Stimulated activated naive CD4-positive, alpha-beta T cell (primary cell): Measurements from ENCODE around the gene TRIM66.

Experiments used
- DNase-seq, 6 experiments: peaks; one replicate each; lab custom pipeline; 2025; lab: John Stamatoyannopoulos, UW

The TRIM66 gene

DNA sequence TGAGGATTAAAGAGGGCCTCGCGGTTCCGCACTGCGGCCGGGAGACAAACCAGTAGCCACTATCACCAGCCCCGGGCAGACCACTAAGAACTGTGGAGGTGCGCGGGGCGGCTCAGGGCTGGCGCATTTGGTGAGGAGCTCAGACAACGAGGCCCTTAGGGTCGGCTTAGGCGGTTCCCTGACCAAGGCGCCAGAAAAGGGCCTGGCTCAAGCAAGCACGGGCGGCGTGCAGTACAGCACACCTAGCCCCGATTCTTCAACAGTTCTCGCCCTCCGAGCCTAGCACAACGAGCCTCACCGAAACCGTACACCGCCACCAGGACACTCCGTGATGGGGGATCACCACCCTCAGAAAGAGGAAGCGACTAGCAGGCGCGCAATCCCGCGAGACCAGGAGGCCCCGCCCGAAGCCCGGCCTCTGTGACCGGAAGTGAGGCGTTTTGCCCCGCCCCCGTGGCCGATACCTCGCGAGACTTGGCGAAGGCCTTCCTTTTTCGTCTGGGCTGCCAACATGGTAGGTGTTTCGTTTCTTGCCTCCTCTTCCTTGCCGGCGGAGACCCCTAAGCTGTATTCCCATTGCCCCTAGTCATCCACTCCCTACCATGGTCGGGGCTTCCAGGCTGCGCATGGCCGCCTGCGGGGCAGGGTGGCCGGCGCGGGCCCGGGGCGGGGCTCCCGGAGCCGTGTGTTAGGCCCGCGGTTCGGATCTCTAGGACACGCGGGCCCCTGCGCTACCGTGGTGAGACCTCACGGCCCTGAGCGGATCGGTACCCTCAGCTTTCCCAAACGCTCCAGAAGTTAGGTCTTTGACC, at the start of gene TRIM66, which contains the start of gene RPL27A:
TSS of gene TRIM66 (minus strand) at position 363 of the 812 bp plus-strand sequence. CDS start 10,391 bp downstream, outside the sequence.
TSS of gene RPL27A (plus strand) at position 490 of the 812 bp plus-strand sequence. CDS start at position 512, 22 bp downstream.
- DNase-seq, result peak; percentile 95 to 99 (median 98)

GRCh38 chr11:8731647-8732323, 49.3 kb upstream of the TRIM66 start:
- DNase-seq, result no peak

DNA sequence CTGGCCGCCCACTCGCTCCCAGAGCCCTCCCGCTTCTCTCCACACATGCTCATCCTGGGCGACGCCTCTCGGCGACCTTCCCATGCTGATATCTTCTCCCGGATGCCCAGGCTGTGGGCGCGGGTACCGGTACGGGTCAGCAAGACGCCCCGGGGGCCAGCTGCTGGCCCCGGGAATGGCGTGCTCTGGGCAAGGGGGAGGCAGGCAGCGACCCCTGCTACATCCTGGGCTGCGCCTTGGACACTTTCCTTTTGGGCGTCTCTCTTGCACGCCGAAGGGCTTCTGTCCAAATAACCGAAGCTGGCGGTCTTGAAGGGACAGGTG, 48.2 kb upstream of the TRIM66 start:
- DNase-seq, result no peak

DNA sequence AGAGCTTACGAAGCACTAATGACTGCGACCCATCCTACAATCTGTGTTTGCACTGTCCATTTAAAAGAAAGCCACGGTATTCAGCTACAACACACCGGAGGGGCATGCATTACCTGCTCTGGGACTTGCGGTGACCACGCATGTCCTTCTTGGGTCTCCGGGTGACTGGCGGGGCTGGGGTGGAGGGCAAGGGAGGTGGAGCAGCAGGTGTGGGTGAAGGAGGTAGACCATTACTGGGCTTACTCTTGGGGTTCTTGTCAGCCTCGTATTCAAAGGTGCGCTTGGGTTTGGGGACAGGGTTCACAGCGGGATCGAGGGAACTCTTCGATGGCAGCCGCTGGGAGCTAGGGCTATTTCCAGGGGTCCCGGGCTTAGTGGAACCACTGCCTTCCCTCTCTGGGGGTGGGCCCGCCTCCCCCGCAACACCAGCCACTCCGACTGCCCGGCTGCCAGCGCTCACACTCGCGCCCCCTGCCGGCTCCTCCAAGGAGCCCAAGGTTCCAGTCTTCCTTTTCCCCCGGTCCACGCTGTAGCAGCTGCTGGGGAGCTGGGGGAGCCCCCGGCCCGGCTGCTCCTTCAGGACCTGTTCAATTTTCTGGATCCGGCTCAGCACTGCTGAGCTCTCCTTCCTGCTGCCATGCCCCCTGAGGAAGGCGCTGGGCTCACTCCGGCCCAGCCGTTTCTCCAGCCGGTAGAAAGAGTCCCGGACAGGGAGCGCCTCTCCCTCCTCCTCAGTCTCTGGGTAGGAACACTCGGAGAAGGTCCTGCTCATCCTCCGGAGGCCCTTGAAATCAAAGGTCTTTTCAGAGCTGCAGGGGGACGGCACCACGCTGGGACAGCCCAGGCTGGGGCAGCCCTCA, 47.6 kb upstream of the TRIM66 start:
- DNase-seq, result no peak

DNA sequence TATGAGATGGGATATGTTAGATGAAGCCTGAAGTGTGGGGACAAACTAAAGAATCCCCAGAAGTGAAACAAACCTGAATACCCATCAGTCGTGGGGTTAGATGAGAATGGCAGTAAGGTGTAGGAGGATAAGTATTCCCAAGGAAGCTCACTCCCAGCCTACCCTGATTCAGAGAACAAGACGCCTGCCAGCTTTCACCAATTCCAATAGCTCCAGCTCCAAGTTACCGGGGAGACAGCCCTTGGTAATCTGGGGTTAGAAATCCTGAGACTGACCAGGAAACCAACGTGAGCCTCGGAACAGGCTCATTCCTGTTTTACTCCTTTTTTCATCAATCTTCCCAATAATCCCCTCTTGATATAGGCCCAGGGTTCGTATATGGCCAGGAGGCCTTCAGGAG, 46.6 kb upstream of the TRIM66 start:
- no peak for DNase-seq

- no peak for DNase-seq
Observed at GRCh38 chr11:8728563-8728962, 46.1 kb upstream of the TRIM66 start.

GRCh38 chr11:8726395-8726794, 43.9 kb upstream of the TRIM66 start:
- no peak for DNase-seq

DNA sequence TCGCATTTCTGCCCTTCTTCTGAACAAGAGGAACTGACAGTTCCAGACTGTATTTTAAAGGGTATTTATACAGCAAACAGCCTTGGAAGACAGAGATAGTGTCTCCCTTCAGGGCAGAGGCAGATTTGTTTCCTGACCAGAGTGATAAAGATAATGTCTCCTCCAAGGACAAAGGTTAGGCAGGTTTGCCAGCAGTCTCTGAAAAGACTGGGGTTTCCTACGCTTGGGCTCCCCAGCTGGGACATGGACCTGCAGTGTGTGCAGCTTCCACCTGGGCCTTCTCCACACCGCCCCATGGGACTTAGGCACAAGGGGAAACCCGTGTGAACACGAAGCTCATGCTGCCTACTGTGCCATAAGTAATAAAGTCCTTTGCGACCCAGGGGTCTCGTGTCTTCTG, 42.2 kb upstream of the TRIM66 start:
- no peak for DNase-seq

DNA sequence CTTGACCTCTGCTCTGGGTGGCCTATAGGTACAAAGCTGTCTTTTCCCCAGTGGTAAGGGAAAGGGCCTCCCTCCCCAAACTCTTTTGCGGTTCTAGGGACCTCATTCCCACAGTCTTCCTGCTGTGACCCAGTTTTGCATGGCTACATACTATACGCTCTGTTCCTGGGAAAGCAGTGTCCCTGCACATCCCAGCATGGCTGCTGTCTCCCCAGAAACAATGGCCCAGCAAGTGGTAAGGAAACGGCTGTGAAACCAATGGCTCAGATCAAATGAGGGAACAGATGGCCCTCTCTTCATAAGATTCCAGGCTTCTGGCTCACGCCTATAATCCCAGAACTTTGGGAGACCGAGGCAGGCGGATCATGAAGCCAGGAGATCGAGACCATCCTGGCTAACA, 41.2 kb upstream of the TRIM66 start:
- no peak for DNase-seq

- no peak for DNase-seq
Observed at GRCh38 chr11:8722809-8723208, 40.3 kb upstream of the TRIM66 start.

DNA sequence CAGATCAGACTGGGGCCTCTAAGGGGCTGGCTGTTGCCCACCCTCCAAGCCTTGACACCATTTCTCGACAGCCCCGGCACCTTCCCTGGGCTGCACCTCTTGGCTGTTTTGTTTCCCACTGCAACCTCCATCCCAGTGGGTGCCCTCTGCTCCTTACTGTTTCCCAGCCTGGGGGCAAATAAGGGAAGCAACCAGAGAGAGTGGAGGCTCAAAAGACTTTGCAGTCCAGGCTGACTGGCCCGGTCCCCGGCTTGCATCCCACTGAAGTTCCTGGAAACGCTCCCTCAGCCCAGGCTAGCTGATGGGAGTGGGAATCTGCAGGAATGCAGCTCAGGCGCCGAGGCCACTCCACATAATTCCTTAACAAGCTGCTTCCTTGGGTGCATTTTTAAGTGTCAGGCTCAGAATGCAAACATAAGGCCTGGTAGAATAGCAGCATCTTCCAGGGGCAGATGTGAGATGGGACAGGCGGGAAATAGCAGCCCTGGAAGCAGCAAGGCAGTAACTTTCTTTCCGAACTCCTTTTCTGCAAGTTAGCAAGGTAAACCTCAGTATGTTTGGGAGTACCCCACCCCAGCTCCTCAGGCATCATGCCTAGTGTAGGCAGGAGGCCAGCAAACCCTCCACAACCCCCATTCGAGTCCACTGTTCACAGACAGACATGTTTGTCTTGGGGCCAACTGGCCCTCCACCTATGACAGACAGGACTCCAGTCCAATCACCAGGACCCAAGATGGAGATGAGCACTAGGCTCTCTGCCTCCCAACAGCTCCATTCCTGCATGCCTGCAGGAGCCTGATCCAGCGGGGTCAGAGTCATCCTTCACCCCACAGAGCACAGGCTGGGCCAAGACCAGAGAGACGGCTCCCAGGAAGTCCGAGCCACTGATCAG, 39.4 kb upstream of the TRIM66 start:
- no peak for DNase-seq

- DNase-seq, result no peak
Observed at GRCh38 chr11:8720868-8721608, 38.6 kb upstream of the TRIM66 start.

DNA sequence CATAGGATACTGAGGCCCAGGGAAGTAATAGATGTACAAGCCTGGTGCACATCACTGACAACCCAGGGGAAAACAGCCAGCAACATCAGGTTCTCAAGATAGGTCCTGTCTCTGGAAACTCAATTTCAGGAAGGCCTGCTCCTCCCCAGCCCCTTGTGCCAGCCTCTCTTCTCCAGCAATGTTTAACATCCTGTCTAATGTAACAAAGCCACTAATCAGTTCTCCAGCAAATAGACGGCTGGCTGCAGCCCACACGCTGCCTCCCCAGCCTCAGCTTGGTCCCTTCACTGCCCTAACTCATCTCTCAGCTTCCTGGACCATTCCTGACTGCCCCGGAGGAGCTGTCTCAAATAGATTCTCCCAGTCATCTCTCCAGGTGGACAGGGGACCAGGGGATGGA, 37.9 kb upstream of the TRIM66 start:
- no peak for DNase-seq

DNA sequence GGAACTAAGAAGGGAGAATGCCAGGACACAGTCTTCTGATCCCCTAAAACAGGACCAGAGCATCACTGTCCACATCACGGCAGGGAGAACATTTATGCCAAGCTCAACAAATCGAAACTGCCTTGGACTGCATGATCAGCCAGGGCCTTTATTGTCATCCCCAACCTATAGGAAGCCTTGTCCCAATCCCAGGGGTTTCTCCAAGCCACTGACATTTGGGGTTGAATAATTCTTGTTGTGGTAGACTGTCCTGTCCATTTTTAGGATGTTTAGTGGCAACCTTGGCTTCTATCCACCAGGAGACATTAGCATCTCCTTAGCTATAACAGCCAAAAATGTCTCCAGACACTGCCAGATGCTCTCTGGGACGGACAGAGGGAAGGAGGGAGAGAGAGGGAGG, 37.3 kb upstream of the TRIM66 start:
- DNase-seq, result no peak

DNA sequence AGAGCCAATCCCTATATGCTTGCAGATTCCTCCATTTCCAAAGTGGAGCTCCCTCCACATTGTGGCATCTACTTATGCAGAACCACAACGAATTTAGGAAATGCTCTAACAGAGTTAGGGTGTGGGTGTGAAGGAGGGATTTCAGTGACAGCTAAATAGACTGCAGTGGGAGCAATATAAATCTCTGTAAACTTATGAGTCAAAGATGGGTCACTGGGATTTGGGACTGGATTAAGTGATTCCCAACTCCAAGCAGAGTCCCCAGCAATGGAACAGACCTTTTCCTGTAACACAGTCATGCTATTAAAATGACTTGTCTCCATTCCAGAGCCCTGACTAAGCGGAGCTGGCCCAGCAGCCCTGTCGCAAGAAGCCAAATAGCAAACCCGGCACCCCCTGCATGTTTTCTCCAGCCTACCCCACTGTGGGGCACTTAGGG, 36.8 kb upstream of the TRIM66 start:
- DNase-seq, result no peak

GRCh38 chr11:8717876-8718753, 35.6 kb upstream of the TRIM66 start:
- DNase-seq, result no peak

DNA sequence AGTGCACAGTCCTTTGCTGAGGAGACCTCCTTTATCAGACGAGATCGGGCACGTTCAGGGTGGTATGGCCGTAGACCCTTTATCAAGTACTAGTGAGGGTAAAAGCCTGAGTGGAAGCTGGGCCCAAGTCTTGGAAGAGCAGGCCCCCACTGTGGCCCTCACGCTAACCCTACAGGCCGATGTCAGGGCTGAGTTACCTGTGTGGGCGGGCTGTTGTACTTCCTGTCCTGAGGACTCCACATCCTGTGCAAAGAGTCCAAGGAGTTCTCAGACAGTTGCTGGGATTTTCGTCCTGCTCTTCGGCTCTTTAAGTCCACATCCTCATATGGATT, 35.0 kb upstream of the TRIM66 start:
- no peak for DNase-seq

GRCh38 chr11:8715501-8715900, 33.0 kb upstream of the TRIM66 start:
- no peak for DNase-seq

DNA sequence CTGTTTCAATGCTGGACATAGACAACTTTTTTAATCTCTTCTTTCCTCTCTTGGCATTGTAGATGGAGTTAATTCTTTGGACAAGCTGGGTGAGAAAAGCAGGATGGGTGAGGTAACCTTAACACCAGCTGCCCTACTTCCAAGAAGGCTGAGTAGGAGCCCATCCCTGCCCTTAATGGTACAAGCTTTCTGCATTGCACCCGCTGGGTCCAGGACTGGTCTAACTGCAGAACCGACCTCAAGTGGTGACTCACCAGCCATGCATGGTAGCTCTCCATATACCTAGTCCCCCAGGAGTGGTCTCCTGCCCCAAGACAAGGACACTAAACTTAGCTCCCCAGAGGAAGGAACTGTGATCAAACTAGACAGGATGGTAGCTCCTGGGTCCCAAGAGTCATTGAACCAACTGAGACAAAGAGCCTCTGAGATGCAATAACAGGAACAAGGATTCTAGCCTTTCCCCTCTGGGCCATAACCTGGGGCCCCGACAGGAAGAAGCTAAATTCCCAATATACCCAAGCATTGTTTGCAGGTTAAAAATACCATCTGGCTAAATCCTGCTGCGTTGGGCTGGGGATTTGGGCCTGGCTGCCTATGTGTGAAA, 32.3 kb upstream of the TRIM66 start:
- no peak for DNase-seq
